IPS-18a (cell line): ENCODE measurements around the gene ECHDC1.

ENCODE experiments used
- H3K27ac ChIP-seq: one replicate; pipeline ENCODE4 v1.5.1; 2013; ENCODE audit warnings: low read length
- H3K27me3 ChIP-seq: one replicate; pipeline ENCODE4 v1.6.1; 2013; ENCODE audit warnings: mild to moderate bottlenecking, low read length; ENCODE audit not compliant: control insufficient read depth, insufficient read depth
- H3K36me3 ChIP-seq: one replicate; pipeline ENCODE4 v1.6.1; 2013; ENCODE audit warnings: low read depth, low read length; ENCODE audit not compliant: control insufficient read depth
- H3K4me1 ChIP-seq: one replicate; pipeline ENCODE4 v1.6.1; 2013; ENCODE audit warnings: low read depth, low read length; ENCODE audit not compliant: control insufficient read depth
- H3K4me3 ChIP-seq: one replicate; pipeline ENCODE4 v1.5.1; 2013; ENCODE audit warnings: low read length
- H3K9ac ChIP-seq: one replicate; pipeline ENCODE4 v1.6.1; 2013; ENCODE audit warnings: mild to moderate bottlenecking, low read length, moderate library complexity
- H3K9me3 ChIP-seq: one replicate; pipeline ENCODE4 v1.6.1; 2013; ENCODE audit warnings: low read depth, low read length; ENCODE audit not compliant: control insufficient read depth

ECHDC1 gene

GRCh38 chr6:127299522-127300240, 43.7 kb downstream of the ECHDC1 start:
- no peaks in the 10 kb centered on the region for H3K36me3 ChIP-seq
- no peaks in the 10 kb centered on the region for H3K4me1 ChIP-seq
- H3K9ac ChIP-seq = no peak overlapping the region
- no peak overlapping the region for H3K27ac ChIP-seq
- H3K27me3 ChIP-seq = no peaks in the 10 kb centered on the region
- no peak overlapping the region for H3K4me3 ChIP-seq
- peaks cover 4% of the 10 kb centered on the region for H3K9me3 ChIP-seq

GRCh38 chr6:127298475-127298874, 44.9 kb downstream of the ECHDC1 start:
- Histone ChIP-seq H3K9ac (no peak overlapping the region), H3K4me1 (no peaks in the 10 kb centered on the region), H3K27me3 (no peaks in the 10 kb centered on the region), H3K4me3 (no peak overlapping the region), H3K36me3 (no peaks in the 10 kb centered on the region), H3K9me3 (peaks cover 4% of the 10 kb centered on the region), H3K27ac (no peak overlapping the region)

- Histone ChIP-seq H3K4me3 (no peak overlapping the region), H3K36me3 (no peaks in the 10 kb centered on the region), H3K4me1 (no peaks in the 10 kb centered on the region), H3K9ac (no peak overlapping the region), H3K27me3 (no peaks in the 10 kb centered on the region), H3K27ac (no peak overlapping the region), H3K9me3 (peaks cover 4% of the 10 kb centered on the region)
Measured at GRCh38 chr6:127297502-127298070, 45.8 kb downstream of the ECHDC1 start.

GRCh38 chr6:127291495-127291894, 51.9 kb downstream of the ECHDC1 start:
- no peak overlapping the region for H3K9ac ChIP-seq
- peaks cover 13% of the 10 kb centered on the region for H3K4me1 ChIP-seq
- H3K27me3 ChIP-seq = no peaks in the 10 kb centered on the region
- no peaks in the 10 kb centered on the region for H3K9me3 ChIP-seq
- H3K27ac ChIP-seq = no peak overlapping the region
- peaks cover 23% of the 10 kb centered on the region for H3K36me3 ChIP-seq
- no peak overlapping the region for H3K4me3 ChIP-seq

- H3K4me1 ChIP-seq = peaks cover 13% of the 10 kb centered on the region
- no peak overlapping the region for H3K9ac ChIP-seq
- H3K9me3 ChIP-seq = no peaks in the 10 kb centered on the region
- H3K27ac ChIP-seq = no peak overlapping the region
- H3K4me3 ChIP-seq = no peak overlapping the region
- H3K27me3 ChIP-seq = no peaks in the 10 kb centered on the region
- peaks cover 32% of the 10 kb centered on the region for H3K36me3 ChIP-seq
Measured at GRCh38 chr6:127290391-127291265, 52.8 kb downstream of the ECHDC1 start.

GRCh38 chr6:127289934-127290333, 53.5 kb downstream of the ECHDC1 start:
- no peaks in the 10 kb centered on the region for H3K9me3 ChIP-seq
- H3K4me1 ChIP-seq = peaks cover 13% of the 10 kb centered on the region
- peaks cover 34% of the 10 kb centered on the region for H3K36me3 ChIP-seq
- H3K27me3 ChIP-seq = no peaks in the 10 kb centered on the region
- H3K9ac ChIP-seq = no peak overlapping the region
- H3K4me3 ChIP-seq = no peak overlapping the region
- no peak overlapping the region for H3K27ac ChIP-seq

- Histone ChIP-seq H3K9ac (no peak overlapping the region), H3K9me3 (no peaks in the 10 kb centered on the region), H3K36me3 (peaks cover 38% of the 10 kb centered on the region), H3K4me3 (no peak overlapping the region), H3K4me1 (peaks cover 13% of the 10 kb centered on the region), H3K27me3 (no peaks in the 10 kb centered on the region), H3K27ac (no peak overlapping the region)
Measured at GRCh38 chr6:127288705-127289104, 54.7 kb downstream of the ECHDC1 start.

GRCh38 chr6:127282184-127282583, 61.2 kb downstream of the ECHDC1 start:
- Histone ChIP-seq H3K4me1 (no peaks in the 10 kb centered on the region), H3K9me3 (no peaks in the 10 kb centered on the region), H3K27me3 (no peaks in the 10 kb centered on the region), H3K9ac (no peak overlapping the region), H3K27ac (no peak overlapping the region), H3K4me3 (no peak overlapping the region), H3K36me3 (peaks cover 47% of the 10 kb centered on the region)

- H3K9me3 ChIP-seq = no peaks in the 10 kb centered on the region
- H3K4me1 ChIP-seq = no peaks in the 10 kb centered on the region
- no peak overlapping the region for H3K27ac ChIP-seq
- no peaks in the 10 kb centered on the region for H3K27me3 ChIP-seq
- H3K36me3 ChIP-seq = peaks cover 30% of the 10 kb centered on the region
- H3K9ac ChIP-seq = no peak overlapping the region
- H3K4me3 ChIP-seq = no peak overlapping the region
Measured at GRCh38 chr6:127279815-127280214, 63.6 kb downstream of the ECHDC1 start.

- no peaks in the 10 kb centered on the region for H3K9me3 ChIP-seq
- no peaks in the 10 kb centered on the region for H3K27me3 ChIP-seq
Measured at GRCh38 chr6:127277878-127278843, 65.2 kb downstream of the ECHDC1 start.

GRCh38 chr6:127276331-127276730, 67.1 kb downstream of the ECHDC1 start:
- H3K27me3 ChIP-seq = no peaks in the 10 kb centered on the region
- no peak overlapping the region for H3K9ac ChIP-seq

More at GRCh38 chr6:127277878-127278843, 65.2 kb downstream of the ECHDC1 start:
- no peak overlapping the region for H3K4me3 ChIP-seq
- H3K4me1 ChIP-seq = no peaks in the 10 kb centered on the region
- peaks cover 20% of the 10 kb centered on the region for H3K36me3 ChIP-seq
- no peak overlapping the region for H3K27ac ChIP-seq
- H3K9ac ChIP-seq = no peak overlapping the region

More at GRCh38 chr6:127276331-127276730, 67.1 kb downstream of the ECHDC1 start:
- no peaks in the 10 kb centered on the region for H3K9me3 ChIP-seq
- peaks cover 12% of the 10 kb centered on the region for H3K36me3 ChIP-seq
- H3K4me3 ChIP-seq = no peak overlapping the region
- H3K27ac ChIP-seq = no peak overlapping the region
- H3K4me1 ChIP-seq = peaks cover 3% of the 10 kb centered on the region
